GDM1 (cell line): ENCODE measurements around the gene TGM6.
A peak's percentile ranks its signal among the peaks of the same experiment; 100 is the strongest.

Source experiments
- DNase-seq: peaks from one replicate; lab custom pipeline; 2025; lab: John Stamatoyannopoulos, UW

Gene TGM6

DNA sequence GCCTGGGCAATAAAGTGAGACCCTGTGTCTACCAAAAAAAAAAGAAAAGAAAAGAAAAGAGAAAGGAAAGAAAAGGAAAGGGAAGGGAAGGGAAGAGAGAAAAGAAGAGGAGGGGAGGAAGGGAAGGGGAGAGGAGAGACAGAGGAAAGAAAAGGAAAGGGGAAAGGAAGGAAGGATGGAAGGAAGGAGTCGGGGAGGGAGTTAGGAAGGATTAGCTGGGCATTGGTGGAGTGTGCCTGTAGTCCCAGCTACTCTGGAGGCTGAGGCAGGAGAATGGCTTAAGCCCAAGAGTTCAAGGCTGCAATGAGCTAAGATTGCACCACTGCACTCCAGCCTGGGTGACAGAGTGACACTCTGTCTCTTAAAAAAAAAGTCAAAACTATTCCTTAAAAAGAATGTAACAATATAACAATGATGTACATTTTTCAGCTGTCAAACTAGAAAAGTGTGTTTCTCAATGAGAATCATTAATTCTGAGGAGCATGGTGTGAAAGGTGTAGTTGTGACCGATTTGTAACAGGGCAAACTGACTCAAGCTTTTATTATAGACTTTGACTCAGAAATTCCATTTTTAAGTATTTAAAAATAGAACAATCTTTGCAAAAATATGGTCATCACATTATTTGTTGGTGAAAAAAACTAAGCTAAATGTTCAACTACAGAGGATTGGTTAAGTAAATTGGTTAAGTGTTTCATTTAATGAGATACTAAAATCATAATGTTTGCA, 75.2 kb downstream of the TGM6 start:
- DNase-seq = no peak

DNA sequence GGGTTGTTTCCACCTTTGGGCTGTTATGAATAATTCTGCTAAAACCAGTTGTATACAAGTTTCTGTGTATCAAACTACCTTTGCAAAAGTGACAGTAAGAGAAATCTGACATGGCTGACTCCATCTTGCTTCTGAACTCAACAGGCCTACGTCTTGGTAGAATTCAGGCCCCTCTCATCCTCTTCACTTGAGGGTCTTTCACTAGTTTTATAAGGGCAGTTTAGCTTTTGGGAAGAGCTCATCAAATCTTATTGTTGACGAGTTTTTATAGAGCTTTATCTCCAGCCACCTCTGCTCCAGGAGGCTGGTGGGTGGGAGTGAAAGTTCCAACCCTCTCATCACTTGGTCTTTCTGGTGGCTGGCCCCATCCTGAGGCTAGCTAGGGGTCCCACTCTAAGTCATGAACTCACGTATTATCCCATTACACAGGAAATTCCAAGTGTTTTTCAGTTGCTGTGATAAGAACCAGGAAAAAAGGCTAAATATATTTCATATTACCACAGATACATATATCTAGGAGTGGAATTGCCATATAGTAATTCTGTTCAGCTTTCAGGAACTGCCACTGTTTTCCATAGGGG, 78.3 kb downstream of the TGM6 start:
- DNase-seq = no peak

GRCh38 chr20:2459981-2460751, 79.5 kb downstream of the TGM6 start:
- DNase-seq = no peak

DNA sequence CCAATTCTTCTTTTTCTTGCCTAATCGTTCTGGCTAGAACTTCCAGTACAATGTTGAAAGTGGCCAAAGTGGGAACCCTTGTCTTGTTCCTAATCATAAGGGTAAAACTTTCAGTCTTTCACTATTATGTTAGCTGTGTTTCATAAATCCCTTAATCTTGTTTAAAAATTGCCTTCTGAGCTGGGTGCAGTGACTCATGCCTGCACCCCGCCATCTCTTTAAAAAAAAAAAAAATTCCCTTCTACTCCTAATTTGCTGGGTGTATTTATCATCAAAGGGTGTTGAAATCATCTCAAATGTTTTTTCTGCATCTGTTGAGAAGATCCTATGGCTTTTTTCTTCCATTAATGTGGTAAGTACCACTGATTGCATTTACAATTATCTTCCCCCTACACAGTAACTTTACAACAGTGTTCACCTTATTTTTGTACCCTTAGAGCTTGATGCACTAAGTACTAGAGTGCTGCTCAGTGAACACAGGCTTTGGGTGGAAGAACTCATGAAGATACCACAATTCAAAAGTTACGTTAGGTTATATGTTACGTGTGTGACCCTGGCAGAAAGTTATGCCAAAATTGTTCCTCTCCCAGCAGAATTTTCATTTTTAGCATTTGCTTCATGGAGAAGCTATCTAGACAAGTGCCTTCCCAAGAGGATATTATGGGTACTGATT, 80.2 kb downstream of the TGM6 start:
- no peak for DNase-seq

- DNase-seq = no peak
Observed at GRCh38 chr20:2462484-2462883, 81.8 kb downstream of the TGM6 start.

DNA sequence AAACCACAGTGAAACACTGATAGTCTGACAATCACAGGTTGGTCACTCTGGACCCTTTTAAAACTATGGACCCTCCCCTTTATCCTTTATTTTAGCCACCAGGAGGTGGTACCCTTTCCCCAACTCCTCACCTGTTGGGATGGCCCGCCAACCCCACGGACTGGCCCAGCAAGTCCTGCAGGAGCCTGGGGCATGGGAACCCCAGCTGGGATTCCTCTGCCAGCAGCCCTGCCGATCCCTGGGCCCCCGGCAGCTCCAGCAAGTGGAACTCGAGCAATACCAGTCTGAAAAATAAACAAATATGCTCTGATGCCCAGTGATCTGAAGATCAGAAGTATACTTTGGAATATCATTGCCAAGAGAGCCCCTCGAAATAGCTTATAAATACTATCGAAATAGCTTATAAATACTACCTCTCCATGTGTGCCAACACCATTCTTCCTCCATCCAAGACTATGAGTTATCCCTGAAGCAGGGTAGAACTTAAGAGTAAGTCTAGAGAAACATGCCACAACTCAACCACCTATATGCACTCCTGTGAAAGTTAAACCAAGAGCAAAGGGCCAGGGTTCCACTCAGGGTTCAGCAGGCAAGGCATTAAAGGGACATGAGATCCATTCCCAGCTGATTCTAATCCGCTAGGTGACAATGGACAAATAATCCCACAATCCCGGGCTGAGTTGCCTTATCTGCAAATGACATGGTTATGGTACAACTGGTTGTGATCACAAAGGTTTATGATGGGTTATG, 83.1 kb downstream of the TGM6 start:
- no peak for DNase-seq

GRCh38 chr20:2465100-2465499, 84.4 kb downstream of the TGM6 start:
- DNase-seq = no peak

DNA sequence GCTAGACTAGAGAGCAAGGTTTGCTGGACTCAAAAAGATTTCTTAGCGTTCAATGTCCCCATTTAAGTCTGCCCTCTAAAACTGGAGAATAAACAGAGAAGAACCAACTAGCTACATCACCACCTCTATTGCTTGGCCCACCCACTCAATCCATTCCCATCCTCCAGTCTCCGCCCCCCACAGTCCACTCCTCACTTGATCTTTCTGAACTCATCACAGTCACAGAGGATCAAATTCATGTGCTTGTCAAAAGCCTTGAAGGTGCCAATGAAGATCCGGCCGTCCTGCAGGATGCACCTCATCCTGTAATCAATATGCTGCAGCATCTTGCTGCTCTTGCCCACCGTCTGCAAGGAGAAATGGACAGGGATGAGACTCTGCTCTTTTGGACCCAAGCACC, 86.7 kb downstream of the TGM6 start:
- DNase-seq = no peak

DNA sequence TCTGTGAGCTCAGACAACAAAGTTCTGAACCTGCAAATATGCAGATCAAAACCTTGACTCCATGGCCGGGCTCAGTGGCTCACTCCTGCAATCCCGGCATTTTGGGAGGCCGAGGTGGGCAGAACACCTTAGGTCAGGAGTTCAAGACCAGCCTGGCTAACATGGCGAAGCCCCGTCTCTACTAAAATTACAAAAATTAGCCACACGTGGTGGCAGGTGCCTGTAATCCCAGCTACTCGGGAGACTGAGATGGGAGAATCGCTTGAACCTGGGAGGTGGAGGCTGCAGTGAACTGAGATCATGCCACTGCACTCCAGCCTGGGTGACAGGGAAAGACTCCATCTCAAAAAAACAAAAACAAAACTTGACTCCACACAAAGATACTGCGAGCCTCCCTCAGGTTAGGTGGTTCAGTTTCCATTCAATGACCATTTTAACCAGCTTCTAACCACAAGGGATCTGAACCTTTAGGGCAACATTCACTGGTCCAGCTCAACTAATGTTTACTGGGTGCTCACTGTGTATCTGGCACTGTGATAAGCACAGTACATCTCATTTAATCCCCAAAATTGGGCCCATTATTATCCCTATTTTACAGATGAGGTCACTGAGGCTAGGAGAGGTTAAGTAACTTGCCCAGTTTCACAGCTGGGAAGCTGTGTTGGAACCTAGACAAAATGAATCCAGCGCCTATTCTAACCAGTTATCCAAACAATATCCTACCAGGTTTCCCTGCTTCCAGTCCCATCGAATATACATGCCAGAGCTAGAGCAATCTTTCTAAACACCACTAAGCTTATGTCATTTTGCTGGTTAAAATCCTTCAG, 88.1 kb downstream of the TGM6 start:
- no peak for DNase-seq

DNA sequence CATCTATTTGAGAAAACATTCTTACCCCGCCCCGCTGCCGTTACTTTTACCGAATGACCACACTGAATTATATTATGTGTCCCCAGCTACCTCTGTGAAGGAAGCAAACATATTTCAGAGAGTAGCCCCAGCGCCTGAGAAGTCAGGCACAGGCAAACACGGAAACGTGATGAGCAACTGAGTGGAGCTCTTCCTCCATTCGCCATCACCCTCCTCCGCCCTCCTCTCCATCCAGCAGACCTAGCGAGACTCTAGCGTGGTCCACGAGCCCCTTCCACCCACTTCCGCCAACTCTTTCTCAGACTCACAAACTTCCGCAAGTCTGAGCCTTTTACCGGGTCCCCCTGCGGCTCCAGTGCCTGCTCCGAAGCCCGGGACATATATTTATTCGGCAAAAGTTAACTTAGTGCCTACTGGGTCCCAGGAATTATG, 89.3 kb downstream of the TGM6 start:
- DNase-seq = peak; percentile 47

DNA sequence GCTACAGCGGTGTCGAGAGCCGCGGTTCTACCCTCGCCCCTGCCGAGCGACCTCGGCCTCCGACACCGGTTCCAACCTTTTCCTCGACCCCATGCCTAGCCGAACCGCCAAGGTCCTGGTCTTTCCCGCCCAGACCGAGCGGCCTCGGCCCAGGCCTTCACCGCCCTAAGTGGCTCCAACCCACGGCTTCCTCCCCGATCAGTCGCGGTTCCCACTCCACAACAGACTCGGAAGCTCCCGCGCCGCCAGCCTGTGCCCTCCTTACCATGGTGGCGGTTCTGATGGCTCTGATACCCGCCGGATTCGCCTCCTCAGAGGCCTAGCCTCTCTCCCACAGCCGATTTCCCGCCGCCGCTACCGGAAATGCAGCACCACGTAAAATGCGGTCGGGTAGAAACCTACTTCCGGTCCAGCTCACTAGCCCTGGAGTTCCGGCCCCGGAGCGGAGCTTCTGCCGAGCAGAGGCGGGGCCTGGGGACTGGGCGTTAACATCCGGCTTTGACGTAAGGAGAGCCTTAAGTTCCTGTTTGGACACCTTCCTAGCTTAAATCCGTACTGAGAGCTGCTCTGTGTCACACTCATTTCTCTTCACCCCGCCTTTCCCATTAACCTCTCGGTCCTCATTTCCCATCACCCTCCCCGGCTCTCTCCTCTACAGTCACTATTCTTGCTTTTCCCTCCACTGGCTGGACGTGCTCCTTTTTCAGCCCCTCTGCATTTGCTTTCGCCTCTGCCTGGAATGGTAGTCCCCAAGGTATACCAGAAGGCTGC, 89.9 kb downstream of the TGM6 start, which contains the start of gene SNRPB:
SNRPB (minus strand) TSS at position 367 of the 771 bp plus-strand sequence; CDS start at position 268, 99 bp downstream.
- peak; percentile 97 for DNase-seq

GRCh38 chr20:2473516-2473915, 92.8 kb downstream of the TGM6 start:
- no peak for DNase-seq

- no peak for DNase-seq
Observed at GRCh38 chr20:2475850-2476741, 95.4 kb downstream of the TGM6 start.

DNA sequence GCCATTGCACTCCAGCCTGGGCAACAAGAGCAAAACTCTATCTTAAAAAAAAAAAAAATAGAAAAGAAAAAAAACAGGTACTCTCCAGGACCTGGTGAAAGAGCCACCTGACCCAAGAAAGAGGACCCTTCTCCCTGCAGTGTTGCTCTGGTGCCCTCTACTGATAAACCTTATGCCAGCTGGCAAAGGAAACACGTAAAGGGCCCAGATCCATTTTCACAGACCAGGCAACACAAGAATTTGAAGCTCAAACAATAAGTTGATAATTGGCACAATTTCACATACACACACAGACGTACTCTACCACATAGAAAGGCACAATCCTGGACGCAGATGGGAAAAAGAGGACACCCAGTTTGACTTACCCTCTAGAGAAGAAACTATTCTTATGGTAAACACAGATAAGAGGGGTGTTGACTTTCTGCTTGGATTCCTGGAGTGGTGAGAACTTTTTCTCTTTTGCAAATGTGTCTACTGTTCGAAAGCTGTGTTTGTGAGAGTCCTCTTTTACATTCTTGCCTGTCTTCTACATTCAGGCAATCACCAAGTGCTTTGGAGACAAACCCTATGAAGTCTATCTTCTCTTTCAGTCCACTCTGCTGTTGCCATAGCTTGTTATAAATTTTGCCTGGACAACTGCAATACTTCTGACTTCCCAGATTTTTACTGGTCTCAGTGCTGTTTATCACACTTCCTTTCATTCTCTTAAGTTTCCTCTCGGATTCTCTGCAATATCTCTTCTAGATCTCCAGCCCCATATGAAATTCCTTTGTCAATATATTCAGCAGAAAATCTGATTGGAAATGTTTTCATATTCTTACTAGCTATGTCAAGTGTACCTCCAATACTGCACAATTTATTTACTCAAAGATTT, 96.3 kb downstream of the TGM6 start:
- no peak for DNase-seq

DNA sequence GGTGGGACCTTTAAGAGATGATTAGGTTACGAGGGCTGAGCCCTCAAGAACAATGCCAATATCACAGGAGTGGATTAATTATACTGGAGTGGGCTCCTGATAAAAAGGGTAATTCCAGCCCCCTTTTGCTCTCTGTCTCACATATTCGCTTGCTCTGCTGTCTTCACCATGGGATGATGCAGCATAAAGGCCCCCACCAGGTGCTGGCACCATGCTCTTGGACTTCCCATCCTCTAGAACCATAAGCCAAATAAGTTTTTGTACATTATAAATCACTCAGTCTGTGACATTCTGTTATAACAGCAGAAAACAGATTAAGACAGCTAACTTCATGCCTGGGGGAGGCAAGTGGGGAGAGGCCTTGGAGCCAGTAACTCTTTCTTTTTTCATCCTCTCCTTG, 99.7 kb downstream of the TGM6 start:
- DNase-seq = no peak
